Measurements from ENCODE around the gene TXNDC5. TPM values are rescaled to one million over a fixed set of nuclear protein-coding genes. Genes with fewer than 3 reads are reported as not detected.
A peak's percentile ranks its signal among the peaks of the same experiment; 100 is the strongest.

The TXNDC5 gene
- total and polyA plus RNA-seq, 2 of the 13 experiments (the other 11 are each of a cell fraction or from before 2014, with no cell fraction given): 287 to 578 TPM

DNA sequence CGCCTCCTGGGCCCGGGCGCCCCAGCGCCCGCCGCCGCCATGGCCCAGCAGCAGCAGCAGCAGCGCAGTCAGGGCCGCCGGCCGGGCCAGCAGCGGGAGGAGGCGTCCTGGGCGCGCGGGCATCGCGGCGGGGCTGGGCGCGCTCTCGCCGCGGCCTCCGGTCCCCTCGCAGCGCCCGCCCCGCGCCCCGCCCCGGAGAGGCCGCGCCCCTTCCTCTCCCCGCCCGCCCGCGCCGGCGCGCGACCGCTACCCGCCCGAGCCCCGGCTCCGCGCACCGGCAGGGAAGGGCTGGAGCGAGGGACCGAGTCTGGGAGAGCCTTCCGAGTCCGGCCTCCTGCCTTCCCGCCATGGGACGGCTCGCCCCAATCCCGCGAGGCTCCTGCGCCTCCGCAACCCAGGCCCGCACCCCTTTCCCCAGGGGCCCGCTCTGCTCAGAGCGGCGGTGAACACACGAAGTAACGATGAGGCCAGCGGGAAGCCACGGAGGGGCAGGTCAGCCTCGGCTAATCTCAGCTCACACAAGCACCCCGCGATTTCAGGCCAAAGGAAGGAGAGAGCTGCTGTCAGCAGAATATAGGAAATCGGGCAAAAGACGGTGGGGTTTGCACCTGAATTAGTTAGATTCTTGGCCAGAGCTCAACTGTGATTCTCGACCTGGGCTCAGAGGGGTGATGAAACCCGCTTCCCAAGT lies at the start of gene TXNDC5 (continued):
- no peak for TF ChIP-seq TEF (CRISPR knock-in tag; IDR thresholded peaks at IDR 0.05)
- no peak for TF ChIP-seq ZNF282 (IDR thresholded peaks at IDR 0.05; ENCODE audit: partially characterized antibody)
- 0 out of 2 replicates have a peak, but pooled peaks have one; percentile 59 for TF ChIP-seq ZNF232 (CRISPR knock-in tag; IDR thresholded peaks at IDR 0.05; ENCODE audit: borderline replicate concordance)
- TF ChIP-seq EHMT2 (IDR thresholded peaks at IDR 0.05; ENCODE audit: borderline replicate concordance, low read depth, low read length): no peak
- no peak for TF ChIP-seq FOSL1 (CRISPR knock-in tag; IDR thresholded peaks at IDR 0.05; ENCODE audit: borderline replicate concordance)
- TF ChIP-seq ZNF382 (CRISPR knock-in tag; IDR thresholded peaks at IDR 0.05; ENCODE audit: borderline replicate concordance): no peak
- TF ChIP-seq IRF9 (CRISPR knock-in tag; IDR thresholded peaks at IDR 0.05; ENCODE audit: borderline replicate concordance): peak; percentile 69; the same call in 1 of the 2 replicates
- TF ChIP-seq ZNF747 (CRISPR knock-in tag; IDR thresholded peaks at IDR 0.05; ENCODE audit: borderline replicate concordance): peak; percentile 79; the same call in 1 of the 2 replicates
- peak; percentile 83; the same call in 1 of the 2 replicates for TF ChIP-seq ZNF788 (CRISPR knock-in tag; IDR thresholded peaks at IDR 0.05; ENCODE audit: borderline replicate concordance)
- TF ChIP-seq, protein P1, sequence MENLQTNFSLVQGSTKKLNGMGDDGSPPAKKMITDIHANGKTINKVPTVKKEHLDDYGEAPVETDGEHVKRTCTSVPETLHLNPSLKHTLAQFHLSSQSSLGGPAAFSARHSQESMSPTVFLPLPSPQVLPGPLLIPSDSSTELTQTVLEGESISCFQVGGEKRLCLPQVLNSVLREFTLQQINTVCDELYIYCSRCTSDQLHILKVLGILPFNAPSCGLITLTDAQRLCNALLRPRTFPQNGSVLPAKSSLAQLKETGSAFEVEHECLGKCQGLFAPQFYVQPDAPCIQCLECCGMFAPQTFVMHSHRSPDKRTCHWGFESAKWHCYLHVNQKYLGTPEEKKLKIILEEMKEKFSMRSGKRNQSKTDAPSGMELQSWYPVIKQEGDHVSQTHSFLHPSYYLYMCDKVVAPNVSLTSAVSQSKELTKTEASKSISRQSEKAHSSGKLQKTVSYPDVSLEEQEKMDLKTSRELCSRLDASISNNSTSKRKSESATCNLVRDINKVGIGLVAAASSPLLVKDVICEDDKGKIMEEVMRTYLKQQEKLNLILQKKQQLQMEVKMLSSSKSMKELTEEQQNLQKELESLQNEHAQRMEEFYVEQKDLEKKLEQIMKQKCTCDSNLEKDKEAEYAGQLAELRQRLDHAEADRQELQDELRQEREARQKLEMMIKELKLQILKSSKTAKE (CRISPR knock-in tag; IDR thresholded peaks at IDR 0.05; ENCODE audit: borderline replicate concordance): no peak
- TF ChIP-seq ZKSCAN8 (CRISPR knock-in tag; IDR thresholded peaks at IDR 0.05; ENCODE audit: borderline replicate concordance): peak; percentile 14; the same call in 1 of the 2 replicates
- 0 out of 2 replicates have a peak, but pooled peaks have one; percentile 56 for TF ChIP-seq MAF1 (CRISPR knock-in tag; IDR thresholded peaks at IDR 0.05; ENCODE audit: borderline replicate concordance)
- no peak for TF ChIP-seq EEA1 (CRISPR knock-in tag; IDR thresholded peaks at IDR 0.05; ENCODE audit: borderline replicate concordance)
- no peak for TF ChIP-seq MXD4 (CRISPR knock-in tag; IDR thresholded peaks at IDR 0.05)
- TF ChIP-seq NFYB (CRISPR knock-in tag; IDR thresholded peaks at IDR 0.05): 0 out of 2 replicates have a peak, but pooled peaks have one; percentile 16
- no peak for TF ChIP-seq ZNF761 (CRISPR knock-in tag; conservative IDR thresholded peaks at IDR 0.05)
- TF ChIP-seq IKZF4 (CRISPR knock-in tag; IDR thresholded peaks at IDR 0.05; ENCODE audit: borderline replicate concordance, low read depth, not compliant biosample characterization): peak; percentile 53
- peak; percentile 69; the same call in 1 of the 2 replicates for TF ChIP-seq NFKB2 (CRISPR knock-in tag; IDR thresholded peaks at IDR 0.05; ENCODE audit: borderline replicate concordance)
- TF ChIP-seq HNRNPK (IDR thresholded peaks at IDR 0.05; ENCODE audit: low read depth, low read length, poor library complexity, severe bottlenecking): no peak
- TF ChIP-seq CCDC6 (CRISPR knock-in tag; IDR thresholded peaks at IDR 0.05): peak; percentile 54
- TF ChIP-seq, protein P2, sequence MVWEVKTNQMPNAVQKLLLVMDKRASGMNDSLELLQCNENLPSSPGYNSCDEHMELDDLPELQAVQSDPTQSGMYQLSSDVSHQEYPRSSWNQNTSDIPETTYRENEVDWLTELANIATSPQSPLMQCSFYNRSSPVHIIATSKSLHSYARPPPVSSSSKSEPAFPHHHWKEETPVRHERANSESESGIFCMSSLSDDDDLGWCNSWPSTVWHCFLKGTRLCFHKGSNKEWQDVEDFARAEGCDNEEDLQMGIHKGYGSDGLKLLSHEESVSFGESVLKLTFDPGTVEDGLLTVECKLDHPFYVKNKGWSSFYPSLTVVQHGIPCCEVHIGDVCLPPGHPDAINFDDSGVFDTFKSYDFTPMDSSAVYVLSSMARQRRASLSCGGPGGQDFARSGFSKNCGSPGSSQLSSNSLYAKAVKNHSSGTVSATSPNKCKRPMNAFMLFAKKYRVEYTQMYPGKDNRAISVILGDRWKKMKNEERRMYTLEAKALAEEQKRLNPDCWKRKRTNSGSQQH (CRISPR knock-in tag; IDR thresholded peaks at IDR 0.05; ENCODE audit: low read depth): 0 out of 2 replicates have a peak, but pooled peaks have one; percentile 50
- TF ChIP-seq MBD4 (IDR thresholded peaks at IDR 0.05; ENCODE audit: borderline replicate concordance, low read length): no peak
- TF ChIP-seq GATAD2A (CRISPR knock-in tag; IDR thresholded peaks at IDR 0.05): no peak
- TF ChIP-seq NR2F2 (IDR thresholded peaks at IDR 0.05; ENCODE audit: borderline replicate concordance, low read depth): no peak; the same call in 1 of the 2 replicates
- no peak for TF ChIP-seq RARG (CRISPR knock-in tag; IDR thresholded peaks at IDR 0.05; ENCODE audit: low read depth)

Measured in HepG2 (cell line).